Keratinocyte (primary cell): Measurements from ENCODE around the gene KANK2. TPM values are rescaled to one million over a fixed set of nuclear protein-coding genes. Genes with fewer than 3 reads are reported as not detected.

Source experiments
- DNase-seq: peaks from one replicate; pipeline ENCODE4 v3.0.0-alpha.2; 2011; ENCODE audit warnings: low read depth, missing footprints, low spot score
- FAIRE-seq: peaks from 2 replicates; lab custom pipeline; 2011; peaks lifted over from hg19 to GRCh38; lab: Jason Lieb, UNC
- H2AFZ ChIP-seq: 2 replicates; pipeline ENCODE4 v1.6.0; 2012; ENCODE audit warnings: low read length, control low read depth, inconsistent platforms; ENCODE audit not compliant: control insufficient read depth
- H3K27ac ChIP-seq: 2 replicates; pipeline ENCODE4 v1.5.1; 2011; ENCODE audit warnings: low read length; ENCODE audit not compliant: control insufficient read depth, insufficient read depth
- H3K27me3 ChIP-seq: 3 replicates; pipeline ENCODE4 v1.6.0; 2011; ENCODE audit warnings: low read length; ENCODE audit not compliant: control insufficient read depth, insufficient read depth; ENCODE audit errors: extremely low read depth
- H3K36me3 ChIP-seq, 2 experiments: 2 replicates in 1 of 2; 3 replicates in 1 of 2; pipeline ENCODE4 v1.5.1; 2011; ENCODE audit warnings: low read length in 2 of 2, mild to moderate bottlenecking in 1 of 2; ENCODE audit not compliant: control insufficient read depth in 2 of 2, insufficient read depth in 2 of 2; ENCODE audit errors: extremely low read depth in 1 of 2
- H3K4me1 ChIP-seq: 3 replicates; pipeline ENCODE4 v1.5.1; 2011; ENCODE audit warnings: low read length; ENCODE audit not compliant: control insufficient read depth, insufficient read depth; ENCODE audit errors: extremely low read depth
- H3K4me2 ChIP-seq: 3 replicates; pipeline ENCODE4 v1.6.0; 2011; ENCODE audit warnings: low read depth, low read length; ENCODE audit not compliant: control insufficient read depth, insufficient read depth; ENCODE audit errors: extremely low read depth
- H3K4me3 ChIP-seq, 3 experiments: fragments of 200-600 bp in 1 of 3; sonication (generic) in 1 of 3; 2 replicates in 2 of 3; 3 replicates in 1 of 3; pipeline ENCODE4 v1.5.1; 2011 to 2016; ENCODE audit warnings: low read length in 3 of 3, mild to moderate bottlenecking in 3 of 3, control low read depth in 2 of 3, inconsistent platforms in 1 of 3, low read depth in 1 of 3, mixed read lengths in 1 of 3, mixed run types in 1 of 3, moderate library complexity in 1 of 3; ENCODE audit not compliant: control insufficient read depth in 2 of 3, insufficient read depth in 2 of 3; ENCODE audit errors: extremely low read depth in 1 of 3
- H3K79me2 ChIP-seq: 2 replicates; pipeline ENCODE4 v1.6.0; 2012; ENCODE audit warnings: low read length; ENCODE audit not compliant: control insufficient read depth, insufficient read depth
- H3K9ac ChIP-seq: 3 replicates; pipeline ENCODE4 v1.6.0; 2011; ENCODE audit warnings: low read length; ENCODE audit not compliant: control insufficient read depth, insufficient read depth; ENCODE audit errors: extremely low read depth
- H3K9me1 ChIP-seq: 3 replicates; pipeline ENCODE4 v1.6.0; 2011; ENCODE audit warnings: low read length; ENCODE audit not compliant: control insufficient read depth, insufficient read depth; ENCODE audit errors: extremely low read depth
- H3K9me3 ChIP-seq: 2 replicates; pipeline ENCODE4 v1.5.1; 2012; ENCODE audit warnings: low read depth, low read length; ENCODE audit not compliant: control insufficient read depth
- H4K20me1 ChIP-seq: 3 replicates; pipeline ENCODE4 v1.6.0; 2011; ENCODE audit warnings: low read length; ENCODE audit not compliant: control insufficient read depth, insufficient read depth; ENCODE audit errors: extremely low read depth
- CTCF ChIP-seq, 3 experiments: IDR thresholded peaks in 1 of 3; conservative IDR thresholded peaks in 1 of 3; optimal IDR thresholded peaks in 1 of 3; 2 replicates in 2 of 3; 3 replicates in 1 of 3; pipeline versions ENCODE3 to v1.5.1; 2011; ENCODE audit warnings: low read length in 3 of 3, mild to moderate bottlenecking in 3 of 3, moderate library complexity in 2 of 3, control low read depth in 1 of 3, inconsistent platforms in 1 of 3; ENCODE audit not compliant: insufficient read depth in 2 of 3; ENCODE audit errors: extremely low read depth in 1 of 3
- EZH2 ChIP-seq: IDR thresholded peaks from one replicate; pipeline ENCODE4 v1.6.1; 2012; ENCODE audit warnings: inconsistent platforms, mild to moderate bottlenecking, low read length, moderate library complexity
- dilution Hi-C: fragments of 300-500 bp; cut with MboI; formaldehyde crosslinking; loops from one replicate; pipeline ENCODE4 v1.7.0; 2020; ENCODE audit warnings: low sequenced_read_pairs; ENCODE audit not compliant: extremely low pct_ligation_motif_present
- polyA plus RNA-seq, 5 experiments: library from polyadenylated mRNA; depleted of rRNA in 3 of 5; stranded (reverse) in 3 of 5; stranded (forward) in 1 of 5; unstranded in 1 of 5; fragments of >200 nt; gene quantifications; 1 replicate in 1 of 5; 2 replicates in 3 of 5; 3 replicates in 1 of 5; pipeline versions ENCODE4 v1.2.1 to v1.2.3, GENCODE V29; 2011 to 2012; ENCODE audit warnings: missing spikeins in 2 of 5, low read depth in 1 of 5, low replicate concordance in 1 of 5

KANK2 gene
- polyA plus RNA-seq, 1 donor (not counting 4 experiments of a cell fraction or from before 2014, with no cell fraction given) = 2.8 TPM

GRCh38 chr19:11238781-11239376 lies 41.5 kb upstream of the KANK2 start:
- TF ChIP-seq EZH2 (no peak), CTCF (optimal IDR thresholded peaks at IDR 0.05 in 1 of 3, IDR thresholded peaks at IDR 0.05 in 1 of 3, conservative IDR thresholded peaks at IDR 0.05 in 1 of 3; ENCODE audit: extremely low read depth in 1 of 3, insufficient read depth in 2 of 3, low read length in 3 of 3) (no peak)
- Histone ChIP-seq H3K4me1 (no peaks in the 10 kb centered on the region), H3K4me3 (no peak overlapping the region), H3K79me2 (no peaks in the 10 kb centered on the region), H2AFZ (no peak overlapping the region), H3K4me2 (no peak overlapping the region), H3K27me3 (no peaks in the 10 kb centered on the region), H4K20me1 (no peaks in the 10 kb centered on the region), H3K9me1 (no peaks in the 10 kb centered on the region), H3K36me3 (peaks cover 13 to 34% of the 10 kb centered on the region in 2 experiments), H3K9ac (no peak overlapping the region), H3K27ac (no peak overlapping the region), H3K9me3 (no peaks in the 10 kb centered on the region)
- DNase-seq = no peak
- no peak for FAIRE-seq
- dilution Hi-C loops = no loop called here

GRCh38 chr19:11238041-11238440 lies 40.7 kb upstream of the KANK2 start:
- DNase-seq (no peak), FAIRE-seq (no peak)
- Histone ChIP-seq H3K4me1 (no peaks in the 10 kb centered on the region), H4K20me1 (no peaks in the 10 kb centered on the region), H2AFZ (no peak overlapping the region), H3K27ac (no peak overlapping the region), H3K79me2 (no peaks in the 10 kb centered on the region), H3K9ac (no peak overlapping the region), H3K4me3 (no peak overlapping the region), H3K36me3 (peaks cover 14 to 29% of the 10 kb centered on the region in 2 experiments), H3K4me2 (no peak overlapping the region), H3K9me1 (no peaks in the 10 kb centered on the region), H3K27me3 (no peaks in the 10 kb centered on the region), H3K9me3 (no peaks in the 10 kb centered on the region)
- dilution Hi-C loops = no loop called here
- TF ChIP-seq CTCF (optimal IDR thresholded peaks at IDR 0.05 in 1 of 3, IDR thresholded peaks at IDR 0.05 in 1 of 3, conservative IDR thresholded peaks at IDR 0.05 in 1 of 3; ENCODE audit: extremely low read depth in 1 of 3, insufficient read depth in 2 of 3, low read length in 3 of 3) (no peak), EZH2 (no peak)
